ENCODE results near the gene BDH1.

GRCh38 chr3:197507541-197507940 is 48.2 kb downstream of the BDH1 start:
- no peak for TF ChIP-seq ZNF70 (CRISPR knock-in tag; IDR thresholded peaks at IDR 0.05)
- TF ChIP-seq ZFP30 (CRISPR knock-in tag; IDR thresholded peaks at IDR 0.05), result no peak
- TF ChIP-seq CREB5 (CRISPR knock-in tag; IDR thresholded peaks at IDR 0.05; ENCODE audit: low read depth), result no peak
- no peak for TF ChIP-seq TCF4 (CRISPR knock-in tag; IDR thresholded peaks at IDR 0.05; ENCODE audit: borderline replicate concordance)
- TF ChIP-seq PATZ1 (CRISPR knock-in tag; IDR thresholded peaks at IDR 0.05; ENCODE audit: borderline replicate concordance), result no peak
- TF ChIP-seq ZFP3 (CRISPR knock-in tag; IDR thresholded peaks at IDR 0.05), result no peak
- TF ChIP-seq, protein P1, sequence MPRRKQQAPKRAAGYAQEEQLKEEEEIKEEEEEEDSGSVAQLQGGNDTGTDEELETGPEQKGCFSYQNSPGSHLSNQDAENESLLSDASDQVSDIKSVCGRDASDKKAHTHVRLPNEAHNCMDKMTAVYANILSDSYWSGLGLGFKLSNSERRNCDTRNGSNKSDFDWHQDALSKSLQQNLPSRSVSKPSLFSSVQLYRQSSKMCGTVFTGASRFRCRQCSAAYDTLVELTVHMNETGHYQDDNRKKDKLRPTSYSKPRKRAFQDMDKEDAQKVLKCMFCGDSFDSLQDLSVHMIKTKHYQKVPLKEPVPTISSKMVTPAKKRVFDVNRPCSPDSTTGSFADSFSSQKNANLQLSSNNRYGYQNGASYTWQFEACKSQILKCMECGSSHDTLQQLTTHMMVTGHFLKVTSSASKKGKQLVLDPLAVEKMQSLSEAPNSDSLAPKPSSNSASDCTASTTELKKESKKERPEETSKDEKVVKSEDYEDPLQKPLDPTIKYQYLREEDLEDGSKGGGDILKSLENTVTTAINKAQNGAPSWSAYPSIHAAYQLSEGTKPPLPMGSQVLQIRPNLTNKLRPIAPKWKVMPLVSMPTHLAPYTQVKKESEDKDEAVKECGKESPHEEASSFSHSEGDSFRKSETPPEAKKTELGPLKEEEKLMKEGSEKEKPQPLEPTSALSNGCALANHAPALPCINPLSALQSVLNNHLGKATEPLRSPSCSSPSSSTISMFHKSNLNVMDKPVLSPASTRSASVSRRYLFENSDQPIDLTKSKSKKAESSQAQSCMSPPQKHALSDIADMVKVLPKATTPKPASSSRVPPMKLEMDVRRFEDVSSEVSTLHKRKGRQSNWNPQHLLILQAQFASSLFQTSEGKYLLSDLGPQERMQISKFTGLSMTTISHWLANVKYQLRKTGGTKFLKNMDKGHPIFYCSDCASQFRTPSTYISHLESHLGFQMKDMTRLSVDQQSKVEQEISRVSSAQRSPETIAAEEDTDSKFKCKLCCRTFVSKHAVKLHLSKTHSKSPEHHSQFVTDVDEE (CRISPR knock-in tag; IDR thresholded peaks at IDR 0.05), result no peak
